Superior temporal gyrus (tissue), 1 donor: ENCODE results near the gene PSTK.

Experiments
- DNase-seq: peaks from one replicate; pipeline ENCODE4 v3.0.0-alpha.2; 2016; ENCODE audit errors: extremely low spot score

PSTK gene

GRCh38 chr10:123019264-123019663 is 39.1 kb downstream of the PSTK start:
- no peak for DNase-seq

DNA sequence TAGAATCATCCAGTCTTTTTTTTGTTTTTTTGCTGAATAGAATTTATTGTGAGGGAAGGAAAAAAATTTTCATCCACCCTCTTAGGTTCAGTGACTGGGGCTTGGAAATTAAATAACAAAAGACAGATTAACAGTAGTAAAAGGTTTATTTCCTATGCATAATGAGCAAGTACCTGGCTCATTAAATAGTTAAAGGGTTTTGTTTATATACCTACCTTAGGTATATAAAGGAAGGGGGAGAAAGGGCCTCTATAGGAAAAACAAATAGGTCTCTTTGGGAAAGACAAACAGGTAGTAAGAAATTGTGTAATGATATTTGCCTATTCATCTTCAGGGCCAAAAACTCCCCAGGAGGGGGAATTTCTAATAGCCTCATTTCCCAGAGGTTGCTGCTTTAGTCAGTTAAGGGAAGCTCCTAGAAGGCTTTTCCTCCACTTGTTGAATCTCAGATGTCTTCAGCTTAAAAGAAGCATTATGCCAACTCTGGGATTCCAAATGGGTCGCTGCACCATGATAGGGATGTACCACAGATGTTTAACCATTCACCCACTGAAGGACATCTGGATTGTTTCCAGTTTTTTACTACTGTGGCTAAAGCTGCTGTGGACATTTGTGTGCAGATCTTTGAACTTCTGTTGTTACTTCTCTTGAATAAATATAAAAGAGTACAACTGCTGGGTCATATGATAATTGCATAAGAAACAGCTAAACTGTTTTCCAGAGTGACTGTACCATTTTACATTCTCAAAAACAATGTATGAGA is 39.9 kb downstream of the PSTK start:
- DNase-seq, result no peak

GRCh38 chr10:123021517-123021916 is 41.3 kb downstream of the PSTK start:
- DNase-seq, result no peak

DNA sequence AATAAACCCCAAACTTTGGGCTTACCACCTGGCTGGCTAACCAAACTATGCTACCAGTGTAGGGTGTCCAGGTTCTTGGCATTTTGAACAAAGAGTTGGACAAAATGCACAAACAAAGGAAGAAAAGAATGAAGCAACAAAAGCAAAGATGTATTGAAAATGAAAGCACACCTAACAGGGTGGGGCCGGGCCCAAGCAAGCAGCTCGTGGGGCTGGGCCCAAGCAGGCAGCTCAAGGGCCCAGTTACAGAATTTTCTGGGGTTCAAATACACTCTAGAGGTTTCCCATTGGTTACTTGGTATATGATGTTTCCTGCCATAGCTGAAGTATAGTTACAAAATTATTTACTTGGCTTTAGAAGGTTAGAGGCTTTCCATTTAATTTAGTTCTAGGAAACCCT is 44.3 kb downstream of the PSTK start:
- no peak for DNase-seq

- no peak for DNase-seq
Measured at GRCh38 chr10:123026302-123026701, 46.1 kb downstream of the PSTK start.

DNA sequence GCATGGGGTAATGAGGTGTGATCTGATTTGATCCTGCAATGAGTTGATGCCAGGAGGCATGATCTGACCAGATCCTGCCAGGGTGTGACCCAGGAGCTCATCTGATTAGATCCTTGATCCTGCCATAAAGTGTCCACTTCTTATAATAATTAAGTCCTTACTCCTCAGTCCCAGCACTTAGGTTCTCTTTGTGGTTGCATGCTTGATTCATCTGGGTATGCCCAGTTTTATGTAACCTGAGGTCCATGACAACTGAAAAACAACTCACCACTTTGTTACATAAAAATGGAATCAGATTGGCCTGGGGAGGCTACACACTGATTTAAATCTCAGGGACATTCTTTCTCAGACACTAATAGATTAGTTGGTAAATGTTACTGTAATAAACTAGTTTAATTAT is 47.7 kb downstream of the PSTK start:
- DNase-seq, result no peak

DNA sequence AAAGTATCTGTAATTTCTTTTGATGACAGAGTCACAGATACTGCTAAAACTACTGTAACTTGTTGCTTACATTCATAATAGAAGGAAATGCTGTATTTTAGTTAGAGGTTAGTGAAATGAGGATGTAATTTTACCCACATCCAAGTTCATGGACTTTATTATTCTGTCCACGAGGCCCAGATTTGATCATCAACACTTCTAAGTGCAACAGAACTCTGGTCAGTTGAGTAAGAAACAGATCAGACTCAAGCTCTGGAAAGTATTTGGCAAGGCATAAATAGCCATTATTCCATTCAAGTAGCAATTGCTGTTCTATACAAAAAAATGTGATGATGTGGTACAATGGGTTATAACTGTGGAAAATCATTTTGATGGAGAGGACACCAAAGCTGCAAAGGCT is 50.9 kb downstream of the PSTK start:
- DNase-seq, result peak; percentile 25

GRCh38 chr10:123034332-123034731 is 54.1 kb downstream of the PSTK start:
- no peak for DNase-seq

GRCh38 chr10:123035467-123036086 is 55.4 kb downstream of the PSTK start:
- no peak for DNase-seq

- no peak for DNase-seq
Measured at GRCh38 chr10:123038782-123039631, 58.8 kb downstream of the PSTK start.

DNA sequence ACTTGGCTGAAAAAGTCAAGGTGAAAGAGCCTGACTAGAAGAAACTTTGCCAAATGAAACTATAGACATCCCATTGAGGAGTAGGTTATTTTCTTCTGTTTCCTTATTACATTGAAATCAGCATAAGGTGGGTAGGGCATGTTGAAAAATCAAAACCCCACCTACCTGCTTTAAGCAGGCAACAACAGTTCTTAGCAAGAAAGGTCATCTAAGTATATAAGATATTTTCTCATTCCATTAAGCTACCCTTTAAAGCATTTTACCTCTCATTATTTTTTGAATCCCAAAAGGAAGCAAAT is 59.4 kb downstream of the PSTK start:
- DNase-seq, result no peak
